SK-N-SH (cell line): ENCODE results near the gene RESF1. TPM values are rescaled to one million over a fixed set of nuclear protein-coding genes. Genes with fewer than 3 reads are reported as not detected.

Experiments
- CTCF ChIA-PET: fragments of 300-600, 350-600 bp; formaldehyde crosslinking; extraction: SDS; loops from one replicate; lab custom pipeline; 2021; lab: Yijun Ruan, JAX
- POLR2A ChIA-PET: fragments of 350-600 bp; sonication (Branson Sonifier 250); formaldehyde crosslinking; extraction: SDS; loops from one replicate; lab custom pipeline; 2020; ENCODE audit warnings: antibody characterized with exemption, inconsistent platforms; lab: Yijun Ruan, JAX
- DNase-seq: peaks from one replicate; pipeline ENCODE4 v3.0.0; 2012
- H2AFZ ChIP-seq: fragments of 200-600 bp; sonication (generic); 2 replicates; pipeline ENCODE4 v1.8.1; 2016; ENCODE audit warnings: antibody characterized with exemption, mild to moderate bottlenecking, low read depth
- H3F3A ChIP-seq: fragments of 200-600 bp; sonication (generic); replicated peaks from 2 replicates; pipeline ENCODE3; 2016; ENCODE audit warnings: antibody characterized with exemption, mild to moderate bottlenecking; ENCODE audit not compliant: insufficient read depth
- H3K27ac ChIP-seq, 2 experiments: fragments of 200-500 bp in 1 of 2; fragments of 200-600 bp in 1 of 2; sonication (Bioruptor generic) in 1 of 2; sonication (generic), shearing (Covaris generic) in 1 of 2; 2 replicates each; pipeline versions ENCODE4 v1.5.1 to v1.6.1; 2014 to 2016; ENCODE audit warnings: low read depth in 2 of 2, inconsistent platforms in 1 of 2, low read length in 1 of 2, mild to moderate bottlenecking in 1 of 2, mixed read lengths in 1 of 2
- H3K27me3 ChIP-seq: fragments of 200-600 bp; sonication (generic), shearing (Covaris generic); 2 replicates; pipeline ENCODE4 v1.6.1; 2016; ENCODE audit warnings: mixed run types; ENCODE audit not compliant: insufficient read depth
- H3K36me3 ChIP-seq, 2 experiments: fragments of 200-500 bp in 1 of 2; fragments of 200-600 bp in 1 of 2; sonication (Bioruptor generic) in 1 of 2; sonication (generic) in 1 of 2; replicated peaks in 1 of 2; 2 replicates each; pipeline versions ENCODE3 to v1.5.1; 2014 to 2016; ENCODE audit warnings: low read length in 1 of 2, mild to moderate bottlenecking in 1 of 2; ENCODE audit not compliant: insufficient read depth in 2 of 2, control insufficient read depth in 1 of 2
- H3K4me1 ChIP-seq, 2 experiments: fragments of 200-500 bp in 1 of 2; fragments of 200-600 bp in 1 of 2; sonication (Bioruptor generic) in 1 of 2; sonication (generic), shearing (Covaris generic) in 1 of 2; 2 replicates each; pipeline versions ENCODE4 v1.5.1 to v1.6.1; 2014 to 2016; ENCODE audit warnings: low read depth in 1 of 2, low read length in 1 of 2, mixed run types in 1 of 2; ENCODE audit not compliant: insufficient read depth in 2 of 2, control insufficient read depth in 1 of 2
- H3K4me2 ChIP-seq: fragments of 200-600 bp; sonication (generic), shearing (Covaris generic); 2 replicates; pipeline ENCODE4 v1.6.1; 2017; ENCODE audit warnings: mixed run types
- H3K4me3 ChIP-seq, 2 experiments: fragments of 200-500 bp in 1 of 2; fragments of 200-600 bp in 1 of 2; sonication (Bioruptor generic) in 1 of 2; sonication (generic), shearing (Covaris generic) in 1 of 2; 2 replicates each; pipeline versions ENCODE4 v1.5.1 to v1.8.1; 2014 to 2016; ENCODE audit warnings: low read depth in 2 of 2, inconsistent platforms in 1 of 2, low read length in 1 of 2, mild to moderate bottlenecking in 1 of 2, mixed read lengths in 1 of 2, moderate library complexity in 1 of 2
- H3K79me2 ChIP-seq: fragments of 200-600 bp; sonication (generic); 2 replicates; pipeline ENCODE4 v1.8.1; 2017; ENCODE audit warnings: mild to moderate bottlenecking; ENCODE audit not compliant: insufficient read depth
- H3K9ac ChIP-seq: fragments of 200-600 bp; sonication (generic); 2 replicates; pipeline ENCODE4 v1.6.1; 2017; ENCODE audit warnings: mixed run types
- H3K9me2 ChIP-seq: fragments of 200-600 bp; sonication (generic); 2 replicates; pipeline ENCODE4 v1.6.1; 2017; ENCODE audit warnings: mixed run types
- H3K9me3 ChIP-seq: fragments of 200-600 bp; sonication (generic); 2 replicates; pipeline ENCODE4 v1.6.1; 2017; ENCODE audit warnings: mixed run types, mild to moderate bottlenecking, moderate library complexity
- H4K20me1 ChIP-seq: fragments of 200-600 bp; sonication (generic); 2 replicates; pipeline ENCODE4 v1.6.1; 2017; ENCODE audit warnings: mild to moderate bottlenecking, mixed run types; ENCODE audit not compliant: insufficient read depth
- EP300 ChIP-seq, 2 experiments: IDR thresholded peaks; 2 replicates each; pipeline versions ENCODE4 v1.4.0 to v1.6.1; 2012; ENCODE audit warnings: borderline replicate concordance in 1 of 2, low read depth in 1 of 2, low read length in 1 of 2
- FOXJ3 ChIP-seq: sonication (generic); formaldehyde crosslinking; IDR thresholded peaks from 2 replicates; pipeline ENCODE4 v1.5.1; 2020; ENCODE audit warnings: mild to moderate bottlenecking, missing genetic modification reagents
- FOXM1 ChIP-seq: IDR thresholded peaks from 2 replicates; pipeline ENCODE4 v1.4.0; 2012; ENCODE audit warnings: low read depth, mild to moderate bottlenecking
- GATA2 ChIP-seq: sonication (generic); formaldehyde crosslinking; IDR thresholded peaks from 2 replicates; pipeline ENCODE4 v1.5.0; 2020; ENCODE audit warnings: mild to moderate bottlenecking, missing genetic modification reagents
- MEF2A ChIP-seq: IDR thresholded peaks from 2 replicates; pipeline ENCODE4 v1.4.0; 2012; ENCODE audit warnings: low read depth, borderline replicate concordance
- NFIC ChIP-seq: IDR thresholded peaks from 2 replicates; pipeline ENCODE4 v1.4.0; 2012; ENCODE audit warnings: borderline replicate concordance
- NRF1 ChIP-seq: IDR thresholded peaks from 2 replicates; pipeline ENCODE4 v1.6.1; 2012; ENCODE audit warnings: low read depth, mild to moderate bottlenecking, low read length
- POLR2AphosphoS5 ChIP-seq: IDR thresholded peaks from 2 replicates; pipeline ENCODE4 v1.6.1; 2012; ENCODE audit warnings: low read depth, low read length
- RAD21 ChIP-seq: IDR thresholded peaks from 2 replicates; pipeline ENCODE4 v1.6.1; 2012; ENCODE audit warnings: mild to moderate bottlenecking, low read length
- RCOR1 ChIP-seq: fragments of 150-350 bp; IDR thresholded peaks from 2 replicates; pipeline ENCODE4 v1.6.1; 2017; ENCODE audit warnings: antibody characterized with exemption, low read length
- RXRA ChIP-seq: IDR thresholded peaks from 2 replicates; pipeline ENCODE4 v1.4.0; 2012; ENCODE audit warnings: low read depth, mild to moderate bottlenecking, borderline replicate concordance
- TAF1 ChIP-seq: IDR thresholded peaks from 2 replicates; pipeline ENCODE4 v1.6.1; 2012; ENCODE audit warnings: low read depth, mild to moderate bottlenecking, low read length, moderate library complexity, borderline replicate concordance
- TCF12 ChIP-seq: IDR thresholded peaks from 2 replicates; pipeline ENCODE4 v1.4.0; 2012
- ZBTB33 ChIP-seq: IDR thresholded peaks from 2 replicates; pipeline ENCODE4 v1.4.0; 2012; ENCODE audit warnings: low read depth, borderline replicate concordance
- WGBS: methylation state at CpG from one replicate; pipeline ENCODE4 v1.1.6; 2017; ENCODE audit warnings: low lambda C conversion rate; 5-methylcytosine and 5-hydroxymethylcytosine counted together
- polyA plus RNA-seq, 3 experiments: library from polyadenylated mRNA; depleted of rRNA; stranded (reverse); fragments of >200 nt; gene quantifications; 2 replicates each; pipeline ENCODE4 v1.2.3, GENCODE V29; 2012
- TF ChIP-seq, protein P1 (sequence below): IDR thresholded peaks from 2 replicates; pipeline ENCODE4; 2012
- TF ChIP-seq, protein P2 (sequence below): fragments of 200-600 bp; sonication (generic); IDR thresholded peaks from 2 replicates; pipeline ENCODE4 v1.6.1; 2017; ENCODE audit warnings: antibody characterized with exemption, mild to moderate bottlenecking, moderate library complexity
- TF ChIP-seq, protein P3 (sequence below): IDR thresholded peaks from 2 replicates; pipeline ENCODE4 v1.6.1; 2012; ENCODE audit warnings: mild to moderate bottlenecking, low read depth, low read length, moderate library complexity
- TF ChIP-seq, protein P4 (sequence below): IDR thresholded peaks from 2 replicates; pipeline ENCODE4 v1.4.0; 2012; ENCODE audit warnings: low read depth

The RESF1 gene
- polyA plus RNA-seq, 1 of the 3 experiments (the other 2 are of a cell fraction): 4.9 TPM

GRCh38 chr12:32005496-32006125 is 46.4 kb downstream of the RESF1 start:
- Histone ChIP-seq H3K27ac (no peak overlapping the region), H3K4me2 (no peak overlapping the region), H3K79me2 (no peaks in the 10 kb centered on the region), H4K20me1 (no peaks in the 10 kb centered on the region), H3K9me2 (no peaks in the 10 kb centered on the region), H3F3A (peaks cover under 1% of the 10 kb centered on the region), H3K4me1 (no peaks in the 10 kb centered on the region), H3K9ac (no peak overlapping the region), H2AFZ (no peak overlapping the region), H3K36me3 (no peaks in the 10 kb centered on the region), H3K4me3 (no peak overlapping the region), H3K9me3 (no peaks in the 10 kb centered on the region), H3K27me3 (no peaks in the 10 kb centered on the region)
- no peak for TF ChIP-seq RXRA
- no peak for TF ChIP-seq RAD21
- TF ChIP-seq FOXM1: no peak
- no peak for TF ChIP-seq NRF1
- TF ChIP-seq, protein P1, sequence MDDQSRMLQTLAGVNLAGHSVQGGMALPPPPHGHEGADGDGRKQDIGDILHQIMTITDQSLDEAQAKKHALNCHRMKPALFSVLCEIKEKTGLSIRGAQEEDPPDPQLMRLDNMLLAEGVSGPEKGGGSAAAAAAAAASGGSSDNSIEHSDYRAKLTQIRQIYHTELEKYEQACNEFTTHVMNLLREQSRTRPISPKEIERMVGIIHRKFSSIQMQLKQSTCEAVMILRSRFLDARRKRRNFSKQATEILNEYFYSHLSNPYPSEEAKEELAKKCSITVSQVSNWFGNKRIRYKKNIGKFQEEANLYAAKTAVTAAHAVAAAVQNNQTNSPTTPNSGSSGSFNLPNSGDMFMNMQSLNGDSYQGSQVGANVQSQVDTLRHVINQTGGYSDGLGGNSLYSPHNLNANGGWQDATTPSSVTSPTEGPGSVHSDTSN: no peak
- TF ChIP-seq ZBTB33: no peak
- TF ChIP-seq, protein P2, sequence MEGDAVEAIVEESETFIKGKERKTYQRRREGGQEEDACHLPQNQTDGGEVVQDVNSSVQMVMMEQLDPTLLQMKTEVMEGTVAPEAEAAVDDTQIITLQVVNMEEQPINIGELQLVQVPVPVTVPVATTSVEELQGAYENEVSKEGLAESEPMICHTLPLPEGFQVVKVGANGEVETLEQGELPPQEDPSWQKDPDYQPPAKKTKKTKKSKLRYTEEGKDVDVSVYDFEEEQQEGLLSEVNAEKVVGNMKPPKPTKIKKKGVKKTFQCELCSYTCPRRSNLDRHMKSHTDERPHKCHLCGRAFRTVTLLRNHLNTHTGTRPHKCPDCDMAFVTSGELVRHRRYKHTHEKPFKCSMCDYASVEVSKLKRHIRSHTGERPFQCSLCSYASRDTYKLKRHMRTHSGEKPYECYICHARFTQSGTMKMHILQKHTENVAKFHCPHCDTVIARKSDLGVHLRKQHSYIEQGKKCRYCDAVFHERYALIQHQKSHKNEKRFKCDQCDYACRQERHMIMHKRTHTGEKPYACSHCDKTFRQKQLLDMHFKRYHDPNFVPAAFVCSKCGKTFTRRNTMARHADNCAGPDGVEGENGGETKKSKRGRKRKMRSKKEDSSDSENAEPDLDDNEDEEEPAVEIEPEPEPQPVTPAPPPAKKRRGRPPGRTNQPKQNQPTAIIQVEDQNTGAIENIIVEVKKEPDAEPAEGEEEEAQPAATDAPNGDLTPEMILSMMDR: no peak
- TF ChIP-seq, protein P3, sequence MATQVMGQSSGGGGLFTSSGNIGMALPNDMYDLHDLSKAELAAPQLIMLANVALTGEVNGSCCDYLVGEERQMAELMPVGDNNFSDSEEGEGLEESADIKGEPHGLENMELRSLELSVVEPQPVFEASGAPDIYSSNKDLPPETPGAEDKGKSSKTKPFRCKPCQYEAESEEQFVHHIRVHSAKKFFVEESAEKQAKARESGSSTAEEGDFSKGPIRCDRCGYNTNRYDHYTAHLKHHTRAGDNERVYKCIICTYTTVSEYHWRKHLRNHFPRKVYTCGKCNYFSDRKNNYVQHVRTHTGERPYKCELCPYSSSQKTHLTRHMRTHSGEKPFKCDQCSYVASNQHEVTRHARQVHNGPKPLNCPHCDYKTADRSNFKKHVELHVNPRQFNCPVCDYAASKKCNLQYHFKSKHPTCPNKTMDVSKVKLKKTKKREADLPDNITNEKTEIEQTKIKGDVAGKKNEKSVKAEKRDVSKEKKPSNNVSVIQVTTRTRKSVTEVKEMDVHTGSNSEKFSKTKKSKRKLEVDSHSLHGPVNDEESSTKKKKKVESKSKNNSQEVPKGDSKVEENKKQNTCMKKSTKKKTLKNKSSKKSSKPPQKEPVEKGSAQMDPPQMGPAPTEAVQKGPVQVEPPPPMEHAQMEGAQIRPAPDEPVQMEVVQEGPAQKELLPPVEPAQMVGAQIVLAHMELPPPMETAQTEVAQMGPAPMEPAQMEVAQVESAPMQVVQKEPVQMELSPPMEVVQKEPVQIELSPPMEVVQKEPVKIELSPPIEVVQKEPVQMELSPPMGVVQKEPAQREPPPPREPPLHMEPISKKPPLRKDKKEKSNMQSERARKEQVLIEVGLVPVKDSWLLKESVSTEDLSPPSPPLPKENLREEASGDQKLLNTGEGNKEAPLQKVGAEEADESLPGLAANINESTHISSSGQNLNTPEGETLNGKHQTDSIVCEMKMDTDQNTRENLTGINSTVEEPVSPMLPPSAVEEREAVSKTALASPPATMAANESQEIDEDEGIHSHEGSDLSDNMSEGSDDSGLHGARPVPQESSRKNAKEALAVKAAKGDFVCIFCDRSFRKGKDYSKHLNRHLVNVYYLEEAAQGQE: no peak
- TF ChIP-seq POLR2AphosphoS5: no peak
- no peak for TF ChIP-seq FOXJ3
- no peak for TF ChIP-seq TAF1
- TF ChIP-seq MEF2A: no peak
- no peak for TF ChIP-seq EP300 (IDR thresholded peaks at IDR 0.05; ENCODE audit: borderline replicate concordance in 1 of 2, low read depth in 1 of 2, low read length in 1 of 2)
- TF ChIP-seq TCF12: no peak
- no peak for TF ChIP-seq GATA2 (CRISPR knock-in tag)
- TF ChIP-seq NFIC: no peak
- no peak for TF ChIP-seq RCOR1
- TF ChIP-seq, protein P4, sequence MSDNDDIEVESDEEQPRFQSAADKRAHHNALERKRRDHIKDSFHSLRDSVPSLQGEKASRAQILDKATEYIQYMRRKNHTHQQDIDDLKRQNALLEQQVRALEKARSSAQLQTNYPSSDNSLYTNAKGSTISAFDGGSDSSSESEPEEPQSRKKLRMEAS: no peak
- POLR2A ChIA-PET: interaction anchor here (0.6 kb wide), 1 partner anchor 17 kb away, joined by 3 read pairs; no protein-coding TSS in a partner anchor
- WGBS: 81% methylated on average over 11 of the region's 11 CpGs
- DNase-seq: no peak
- CTCF ChIA-PET: no interaction called here
